Measurements from ENCODE around the gene ZNF518A.
"Not testable (repeated sequence)": the region's sequence is repeated elsewhere in the genome, so short reads cannot be mapped to it uniquely, and the experiment has no call there.

ZNF518A gene

DNA sequence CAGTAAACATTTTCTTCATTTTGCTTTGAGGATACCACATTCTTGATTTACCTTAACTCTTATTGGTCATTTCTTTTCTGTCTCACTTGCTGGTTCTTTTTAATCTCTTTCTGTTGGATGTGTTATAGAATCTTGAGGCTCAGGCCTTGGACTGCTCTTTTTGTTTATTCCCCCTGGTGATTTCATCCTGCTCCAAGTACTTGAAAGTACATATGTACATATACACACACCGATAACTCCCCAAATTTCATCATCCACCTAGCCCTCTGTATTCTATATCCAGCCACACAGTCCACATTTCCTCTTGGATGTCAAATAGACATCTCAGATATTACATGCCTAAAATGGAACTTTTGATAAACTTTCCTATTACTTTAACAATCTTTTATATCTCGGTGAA lies 7.5 kb downstream of the ZNF518A start:
- DNase-seq: no peak

DNA sequence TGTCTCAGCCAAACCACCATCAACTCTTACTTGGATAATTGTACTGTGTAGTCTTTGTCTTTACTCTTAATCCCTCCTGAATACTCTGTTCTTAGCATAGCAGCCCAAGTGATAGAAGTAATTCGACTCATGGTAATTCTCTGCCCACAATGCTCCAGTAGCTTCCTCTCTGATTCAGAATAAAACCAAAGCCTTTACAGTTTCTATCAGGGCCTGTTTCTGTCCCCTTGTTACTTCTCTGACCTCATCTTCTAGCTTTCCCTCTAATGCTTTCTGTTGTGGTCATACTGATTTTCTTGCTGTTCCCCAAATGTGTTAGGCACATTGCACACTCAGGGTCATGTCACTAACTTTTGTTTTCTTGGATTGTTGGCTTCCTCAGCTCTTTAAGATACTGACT lies 8.0 kb downstream of the ZNF518A start:
- no peak for DNase-seq

DNA sequence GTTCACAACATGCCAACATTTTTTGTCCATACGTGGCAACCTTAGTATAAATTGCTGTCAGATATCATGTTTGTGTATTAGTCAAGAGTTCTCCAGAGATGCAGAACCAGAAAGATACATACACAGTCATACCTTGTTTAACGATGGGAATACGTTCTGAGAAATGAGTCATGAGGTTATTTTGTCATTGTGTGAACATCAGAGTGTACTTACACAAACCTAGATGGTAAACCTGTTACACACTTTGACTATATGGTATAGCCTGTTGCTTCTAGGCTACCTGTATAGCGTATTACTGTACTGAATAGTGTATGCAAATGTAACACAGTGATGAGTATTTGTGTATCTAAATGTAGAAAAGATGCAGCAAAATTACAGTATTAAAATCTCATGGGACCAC lies 22.3 kb downstream of the ZNF518A start:
- DNase-seq: no peak

DNA sequence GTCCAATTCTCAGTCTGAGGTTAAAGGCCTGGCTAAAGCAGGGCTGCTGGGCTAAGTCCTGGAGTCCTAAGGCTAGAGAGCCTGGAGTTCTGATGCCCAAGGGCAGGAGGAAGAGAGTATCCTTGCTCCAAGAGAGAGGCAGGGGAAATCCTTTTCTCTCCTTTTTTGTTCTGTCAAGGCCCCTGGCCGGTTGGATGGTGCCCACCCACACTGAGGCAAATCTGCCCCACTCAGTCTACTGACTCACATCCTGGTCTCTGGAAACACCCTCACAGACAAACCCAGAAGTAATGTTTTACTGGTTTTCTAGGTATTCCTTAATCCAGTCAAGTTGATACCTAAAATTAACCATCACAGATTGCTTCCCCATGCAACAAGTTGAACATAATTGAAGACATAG lies 23.0 kb downstream of the ZNF518A start:
- no peak for DNase-seq

DNA sequence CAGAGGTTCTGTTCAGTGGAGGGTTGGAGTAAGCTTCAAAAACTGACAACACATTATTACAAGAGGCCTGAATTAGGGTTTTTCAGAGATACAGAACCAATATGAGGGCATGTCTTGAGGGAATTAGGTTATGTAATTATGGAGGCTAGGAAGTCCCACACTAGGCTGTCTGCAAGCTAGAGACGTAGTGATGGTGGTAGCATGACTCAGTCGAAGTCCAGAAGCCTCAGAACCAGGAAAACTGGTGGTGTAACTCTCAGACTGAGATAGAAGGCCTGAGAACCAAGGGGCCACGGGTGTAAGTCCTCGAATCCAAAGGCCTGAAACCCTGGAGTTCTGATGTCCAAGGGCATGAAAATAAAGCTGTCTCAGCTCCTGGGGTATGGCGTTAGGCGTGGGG lies 35.6 kb downstream of the ZNF518A start:
- DNase-seq: no peak

DNA sequence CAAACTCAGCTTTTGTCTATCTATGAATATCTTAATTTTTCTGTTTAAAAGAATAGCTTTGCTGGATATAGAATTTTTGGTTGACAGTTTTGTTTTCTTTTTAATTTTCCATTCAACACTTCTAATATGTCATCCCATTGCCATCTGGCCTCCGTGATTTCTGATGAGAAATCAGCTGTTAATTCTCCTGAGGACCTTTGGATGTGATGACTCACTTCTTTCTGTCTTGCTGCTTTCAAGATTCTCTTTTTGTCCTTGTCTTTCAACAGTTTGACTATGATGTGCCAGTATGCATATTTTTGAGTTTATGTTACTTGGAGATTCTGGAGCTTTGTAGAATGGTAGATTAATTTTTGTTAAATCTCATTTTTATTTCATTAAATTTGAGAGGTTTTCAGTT lies 38.4 kb downstream of the ZNF518A start:
- no peak for DNase-seq

DNA sequence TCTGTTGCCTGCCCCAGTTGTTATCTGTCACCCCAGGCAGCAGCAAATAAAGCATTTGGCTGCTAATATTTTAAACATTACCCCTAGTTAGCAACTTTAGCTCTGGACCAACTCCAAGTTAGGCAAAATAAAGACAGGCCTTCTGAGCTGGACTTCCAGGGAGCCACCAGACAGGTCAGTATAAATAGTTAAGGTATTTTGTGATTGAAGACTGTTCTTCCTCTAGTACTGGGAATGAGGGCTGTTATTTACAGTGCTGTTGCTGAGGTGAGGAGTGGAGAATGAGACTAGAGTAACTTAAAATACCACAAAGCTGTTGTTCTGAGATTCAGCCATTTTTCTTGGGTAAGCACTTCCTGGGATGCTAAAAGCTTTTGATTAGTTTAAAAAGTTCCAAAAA lies 40.1 kb downstream of the ZNF518A start:
- DNase-seq: no peak

DNA sequence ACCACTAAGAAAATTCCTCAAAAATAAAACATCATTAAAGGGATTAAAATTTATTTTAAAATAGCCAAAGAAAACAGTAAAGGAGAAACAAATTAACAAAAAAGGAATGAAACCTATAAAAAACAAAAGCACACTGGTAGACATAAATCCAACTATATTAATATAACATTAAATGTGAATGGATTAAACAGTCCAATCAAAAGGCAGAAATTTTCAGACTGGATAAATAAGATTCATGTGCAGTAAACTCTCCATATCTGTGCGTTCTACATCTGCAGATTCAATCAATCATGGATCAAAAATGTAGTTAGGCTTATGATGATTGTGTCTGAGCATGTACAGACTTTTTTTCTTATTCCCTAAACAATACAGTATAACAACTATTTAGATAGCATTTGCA lies 42.6 kb downstream of the ZNF518A start:
- DNase-seq: no peak

DNA sequence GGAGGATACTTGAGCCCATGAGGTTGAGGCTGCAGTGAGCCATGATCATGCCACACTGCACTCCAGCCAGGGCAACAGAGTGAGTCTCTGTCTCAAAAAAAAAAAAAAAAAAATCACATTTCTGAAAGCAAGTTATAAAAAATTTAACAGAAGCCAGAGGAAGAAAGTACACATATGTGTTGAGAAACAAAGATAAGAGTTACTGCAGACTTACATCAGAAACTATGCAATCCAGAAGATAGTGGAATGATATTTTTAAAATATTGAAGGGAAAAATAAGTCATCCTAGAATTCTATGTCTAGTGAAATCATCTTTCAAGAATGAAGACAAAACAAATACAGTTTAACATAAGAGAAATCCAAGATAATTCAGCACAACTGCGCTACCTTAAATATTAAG lies 46.9 kb downstream of the ZNF518A start:
- DNase-seq: no peak

DNA sequence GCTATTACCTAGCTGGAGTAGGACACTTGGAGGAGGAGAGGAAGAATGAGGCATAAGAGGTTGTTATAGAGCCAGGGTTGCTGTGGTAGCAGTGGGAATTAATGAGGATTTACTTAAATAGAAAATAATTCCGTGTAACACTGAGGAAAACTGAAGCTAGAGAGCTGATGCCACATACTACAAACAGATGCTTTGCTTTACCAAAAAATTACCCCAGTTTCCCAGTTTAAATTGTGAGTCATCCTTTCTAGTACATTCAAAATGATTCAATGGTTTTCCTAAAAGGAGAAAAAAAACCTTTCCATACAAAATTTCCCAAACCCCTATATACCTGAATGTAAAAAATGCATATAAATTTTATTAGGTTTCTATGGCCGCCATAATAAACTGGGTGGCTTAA lies 58.3 kb downstream of the ZNF518A start:
- no peak for DNase-seq

DNA sequence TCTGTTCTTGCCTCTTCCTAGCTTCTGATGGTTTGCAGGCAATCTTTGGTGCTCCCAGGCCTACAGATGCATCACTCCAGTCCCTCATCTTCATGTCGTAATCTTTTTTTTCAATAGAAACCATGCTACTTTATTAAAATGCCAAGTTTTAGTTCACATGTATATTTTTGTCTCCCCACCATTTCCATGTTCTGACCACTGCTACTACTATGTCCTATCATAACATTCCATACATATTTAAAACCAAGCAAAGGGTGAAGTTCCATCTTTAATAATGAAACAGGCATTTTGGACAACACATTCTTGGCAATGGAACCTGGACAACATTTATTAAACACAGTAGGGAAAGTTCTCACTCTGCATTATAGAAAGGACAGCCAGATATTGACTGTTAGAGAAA lies 58.8 kb downstream of the ZNF518A start:
- no peak for DNase-seq

DNA sequence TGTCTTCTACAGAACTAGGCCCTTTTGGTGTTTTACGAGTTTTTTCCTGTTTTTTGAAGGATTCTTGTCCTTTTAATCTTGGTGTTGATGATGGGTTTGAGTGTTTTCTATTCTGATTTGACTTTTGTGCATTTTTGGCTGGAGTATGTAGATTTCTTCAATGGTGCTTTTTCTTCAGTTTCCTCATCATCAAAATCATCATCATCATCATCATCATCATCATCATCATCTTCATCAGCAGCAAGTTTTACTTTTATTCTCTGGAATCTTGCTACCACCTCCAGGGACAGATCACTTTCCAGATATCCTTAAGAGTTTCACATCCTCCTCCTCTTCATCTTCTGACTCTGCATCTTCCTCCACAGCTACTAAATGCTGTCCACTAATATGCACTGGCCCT lies 59.4 kb downstream of the ZNF518A start:
- not testable (repeated sequence) for DNase-seq

DNA sequence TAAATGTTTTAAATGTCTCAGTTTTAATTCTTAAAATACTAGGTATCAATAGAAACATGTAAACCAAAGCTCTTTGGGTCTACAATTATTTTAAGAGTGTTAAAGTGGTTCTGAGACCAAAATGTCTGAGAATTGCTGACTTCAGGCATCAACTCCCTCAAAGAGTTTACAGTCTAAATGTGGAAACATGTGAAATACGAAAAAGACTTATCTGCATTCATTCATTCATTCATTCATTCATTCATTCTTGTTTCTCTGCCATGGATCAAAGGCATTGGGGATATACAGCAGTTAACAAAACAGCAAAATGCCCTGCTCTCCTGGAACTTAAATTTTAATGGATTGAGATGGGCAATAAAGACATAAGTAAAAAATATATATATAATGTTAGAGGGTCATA lies 71.4 kb downstream of the ZNF518A start:
- DNase-seq: no peak

DNA sequence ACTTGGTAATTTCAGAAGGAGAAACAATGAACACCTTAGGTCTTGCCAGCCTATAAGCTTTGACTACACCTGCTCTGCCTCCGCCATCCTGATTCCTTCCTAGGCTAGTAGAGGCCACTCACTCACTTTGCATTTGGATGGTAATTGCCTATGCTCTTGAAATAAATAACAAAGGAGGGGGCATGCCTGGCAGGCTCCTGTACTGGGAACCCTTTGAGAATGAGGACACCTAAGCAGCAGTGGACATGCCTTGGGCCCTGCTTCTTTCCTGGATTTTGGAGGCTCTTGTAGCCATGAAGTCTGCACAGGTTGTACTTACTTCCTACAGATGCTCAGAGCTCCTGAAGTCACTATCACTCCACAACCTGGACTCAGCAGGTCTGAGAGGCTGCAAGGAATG lies 75.5 kb downstream of the ZNF518A start:
- DNase-seq: no peak

DNA sequence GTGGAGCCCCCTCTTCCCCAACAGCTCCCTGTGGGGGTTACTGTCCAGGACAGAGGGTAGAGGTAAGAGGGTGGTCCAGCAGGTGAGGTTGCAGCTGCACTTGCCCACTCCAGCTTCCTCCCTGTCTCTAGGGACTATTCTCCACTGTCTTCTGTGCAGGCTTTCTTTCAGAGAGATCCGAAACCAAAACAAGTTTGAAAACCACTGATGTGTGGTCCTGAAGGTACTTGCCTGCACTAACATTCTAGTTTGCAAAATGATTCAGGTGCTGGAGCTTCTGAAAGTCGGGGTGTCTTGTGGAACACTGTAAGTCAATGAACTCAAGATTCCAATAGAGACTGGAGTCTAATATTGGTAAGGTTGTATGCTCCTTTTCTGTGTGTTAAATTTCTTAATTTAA lies 78.2 kb downstream of the ZNF518A start:
- no peak for DNase-seq

DNA sequence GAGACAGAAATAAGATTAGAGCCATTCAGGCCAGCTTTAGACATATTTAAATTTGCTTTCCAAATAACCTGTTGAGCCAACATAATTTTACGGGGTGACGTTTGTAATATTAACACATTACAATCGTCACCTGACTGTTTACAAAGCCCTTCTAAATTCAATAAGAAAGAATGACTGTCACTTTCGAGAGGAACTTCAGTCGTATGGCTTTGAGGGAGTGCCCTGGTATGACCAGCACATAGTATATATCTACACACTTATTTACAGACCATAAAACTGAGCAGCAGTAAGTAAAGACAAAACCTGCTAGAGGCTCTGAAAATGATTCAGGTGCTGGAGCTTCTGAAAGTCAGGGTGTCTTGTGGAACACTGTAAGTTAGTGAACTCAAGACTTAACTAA lies 78.8 kb downstream of the ZNF518A start:
- no peak for DNase-seq

DNA sequence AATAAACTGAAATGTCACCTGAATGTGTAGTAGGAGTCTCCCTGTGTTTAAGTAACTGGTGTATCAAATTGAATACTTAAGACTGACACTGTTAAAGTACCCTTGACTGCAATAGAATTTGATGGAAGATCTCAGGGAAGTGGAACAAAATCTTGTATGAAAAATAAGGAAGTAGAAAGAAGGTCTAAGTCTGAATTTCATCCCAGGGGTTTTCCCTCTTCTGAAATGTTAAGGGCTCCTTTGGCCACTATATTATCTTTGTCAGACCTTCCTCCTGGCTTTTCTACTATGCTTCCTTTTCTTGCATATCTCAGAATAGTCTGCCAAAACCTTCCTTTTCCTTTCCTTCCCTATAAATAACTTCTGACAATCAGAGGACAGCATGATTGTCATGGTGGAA lies 81.7 kb downstream of the ZNF518A start:
- DNase-seq: no peak

DNA sequence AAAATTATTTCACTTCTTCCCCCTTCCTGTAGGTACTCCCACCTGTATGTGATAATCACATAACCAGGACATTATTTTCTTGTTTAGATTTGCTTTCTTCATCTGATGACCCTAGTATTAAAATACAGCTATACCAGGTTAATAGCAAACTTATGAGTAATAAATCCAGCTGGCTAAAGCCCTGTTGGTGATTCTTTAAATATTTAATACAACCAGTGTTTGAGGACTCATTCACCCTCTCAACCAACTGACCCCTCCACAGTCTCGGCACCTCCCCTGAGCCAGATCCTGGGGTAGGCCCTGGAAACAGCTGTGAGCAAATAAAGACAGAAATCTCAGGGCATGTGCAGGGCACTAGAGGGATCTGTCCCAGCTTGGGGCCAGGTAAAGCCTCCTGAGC lies 82.8 kb downstream of the ZNF518A start:
- no peak for DNase-seq

Data from stimulated activated naive CD4-positive, alpha-beta T cell (primary cell).